ENCODE measurements around the gene ZFYVE19. TPM values are rescaled to one million over a fixed set of nuclear protein-coding genes. Genes with fewer than 3 reads are reported as not detected.

ZFYVE19 gene
- total and polyA plus RNA-seq, 2 of the 4 experiments (the other 2 are of a cell fraction), result 22.6 to 29.6 TPM

- Histone ChIP-seq H3K23ac (ENCODE audit: low read depth, low read length) (no peak overlapping the region), H3K9me3 (ENCODE audit: control insufficient read depth, insufficient read depth, low read length) (no peaks in the 10 kb centered on the region), H2AK5ac (ENCODE audit: low read depth, low read length) (no peak overlapping the region), H3K14ac (replicated peaks; ENCODE audit: low read depth, low read length) (no peak overlapping the region), H3K4me3 (ENCODE audit: insufficient read depth, low read depth, low read length) (no peak overlapping the region), H2AK9ac (replicated peaks; ENCODE audit: low read depth, low read length, poor library complexity) (no peak overlapping the region), H3K4ac (ENCODE audit: low read depth, low read length) (no peak overlapping the region), H2BK15ac (ENCODE audit: low read depth, low read length) (no peak overlapping the region), H2BK5ac (ENCODE audit: low read depth, low read length, poor library complexity, severe bottlenecking) (no peak overlapping the region), H3K18ac (ENCODE audit: low read depth, low read length) (no peak overlapping the region), H2BK120ac (ENCODE audit: low read depth, low read length) (no peak overlapping the region), H2AFZ (replicated peaks; ENCODE audit: low read length, poor library complexity) (no peak overlapping the region), H3K36me3 (ENCODE audit: control insufficient read depth, insufficient read depth, low read length) (no peaks in the 10 kb centered on the region), H4K91ac (ENCODE audit: insufficient read depth, low read depth, low read length) (no peak overlapping the region), H3K9me1 (ENCODE audit: insufficient read depth, low read length) (peaks cover 3% of the 10 kb centered on the region; the same call in 1 of the 2 replicates), H3K27me3 (ENCODE audit: control insufficient read depth, insufficient read depth, low read length) (no peaks in the 10 kb centered on the region), H2BK20ac (ENCODE audit: low read depth, low read length) (no peak overlapping the region), H3K79me1 (ENCODE audit: low read depth in 1 of 2, low read length in 2 of 2) (no peaks in the 10 kb centered on the region), H4K20me1 (ENCODE audit: insufficient read depth, low read length) (no peaks in the 10 kb centered on the region; the same call in 1 of the 2 replicates), H4K8ac (ENCODE audit: low read depth in 2 of 2, low read length in 2 of 2) (no peak overlapping the region), H3K27ac (ENCODE audit: insufficient read depth, low read length) (no peak overlapping the region), H4K5ac (ENCODE audit: low read depth, low read length) (no peak overlapping the region), H3K56ac (ENCODE audit: extremely low read depth, insufficient read depth, low read length) (no peak overlapping the region), H3K4me2 (ENCODE audit: low read depth, low read length) (no peak overlapping the region), H3K4me1 (ENCODE audit: control insufficient read depth, insufficient read depth, low read length) (peaks cover 8% of the 10 kb centered on the region), H3K9ac (ENCODE audit: low read depth, low read length) (no peak overlapping the region)
- in situ Hi-C loops (cut with MboI; ENCODE audit: low sequenced_read_pairs) (no loop called here), dilution Hi-C loops (cut with HindIII; ENCODE audit: low sequenced_read_pairs, unreplicated experiment) (no loop called here), intact Hi-C loops (cut with micrococcal nuclease) (no loop called here)
- ATAC-seq (ENCODE audit: low read depth) (no peak), DNase-seq (no peak)
- WGBS, 2 experiments (ENCODE audit: extremely low coverage in 2 of 2, insufficient read length in 1 of 2), result no CpG with 5 or more reads among the region's 2 CpGs
- BruUV-seq (replicated peaks), result no TSS peak
- CTCF ChIA-PET, result no interaction called here
- POLR2A ChIA-PET (ENCODE audit: unreplicated experiment), result no interaction called here
- TF ChIP-seq NFE2L2 (IDR thresholded peaks at IDR 0.05; ENCODE audit: low read depth, low read length) (no peak), CEBPB (IDR thresholded peaks at IDR 0.05; ENCODE audit: low read depth, low read length) (no peak), MAFK (IDR thresholded peaks at IDR 0.05; ENCODE audit: low read depth, low read length) (no peak), RAD21 (IDR thresholded peaks at IDR 0.05; ENCODE audit: low read length) (no peak), POLR2A (IDR thresholded peaks at IDR 0.05; ENCODE audit: low read depth, low read length) (no peak), RFX5 (IDR thresholded peaks at IDR 0.05; ENCODE audit: low read depth, low read length) (no peak), MAZ (IDR thresholded peaks at IDR 0.05; ENCODE audit: borderline replicate concordance, low read depth, low read length) (no peak), CTCF (conservative IDR thresholded peaks at IDR 0.05; ENCODE audit: low read depth, low read length) (no peak), USF2 (IDR thresholded peaks at IDR 0.05; ENCODE audit: low read depth, low read length) (no peak), RCOR1 (IDR thresholded peaks at IDR 0.05; ENCODE audit: insufficient replicate concordance, low read length) (no peak), CHD1 (IDR thresholded peaks at IDR 0.05; ENCODE audit: low read depth, low read length) (no peak), BHLHE40 (IDR thresholded peaks at IDR 0.05; ENCODE audit: low read depth, low read length) (no peak), MXI1 (IDR thresholded peaks at IDR 0.05; ENCODE audit: borderline replicate concordance, low read depth, low read length) (no peak), SMC3 (IDR thresholded peaks at IDR 0.05; ENCODE audit: low read depth, low read length) (no peak), ELK1 (IDR thresholded peaks at IDR 0.05; ENCODE audit: borderline replicate concordance, low read depth, low read length) (no peak), FOS (IDR thresholded peaks at IDR 0.05; ENCODE audit: low read depth, low read length) (no peak)
Measured at GRCh38 chr15:40821195-40821594, 14.3 kb downstream of the ZFYVE19 start.
